ENCODE measurements around the gene MPO.

DNA sequence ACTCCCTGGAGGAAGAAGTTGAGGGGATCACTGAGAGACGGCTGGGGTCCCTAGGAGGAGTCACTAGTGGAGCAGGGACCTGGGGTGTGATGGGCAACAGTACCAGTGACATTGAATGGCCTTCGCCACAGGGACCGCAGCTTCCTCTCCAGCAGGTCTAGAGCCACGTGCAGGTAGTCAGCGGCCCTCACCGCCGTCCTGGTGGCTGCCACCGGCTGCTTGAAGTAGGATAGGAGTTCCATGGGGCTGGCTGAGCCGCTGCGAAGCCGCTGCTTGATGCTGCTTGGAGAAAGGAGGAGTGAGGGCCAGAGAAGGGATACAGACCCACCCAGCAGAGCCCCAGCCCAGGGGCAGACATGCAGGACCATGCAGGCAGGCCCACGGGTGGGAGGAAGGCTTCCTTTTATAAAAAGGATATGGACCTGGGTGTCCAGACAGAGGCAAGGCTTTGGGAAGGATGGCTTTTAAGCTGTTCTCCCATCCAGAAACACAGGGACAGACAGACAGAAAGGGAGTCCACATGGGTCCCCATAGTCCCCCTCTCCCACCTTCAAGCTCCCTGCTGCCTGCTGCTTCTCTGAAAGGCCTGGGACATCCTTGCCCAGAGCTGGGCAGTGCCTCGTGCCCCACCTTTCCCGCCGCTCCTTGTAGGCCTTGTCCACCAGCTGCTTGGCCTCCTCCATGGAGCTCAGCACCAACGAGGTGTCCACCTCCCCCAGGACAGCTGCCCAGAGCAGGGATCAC lies 827 bp downstream of the MPO start:
- no peak for TF ChIP-seq ARNTL (CRISPR knock-in tag; IDR thresholded peaks at IDR 0.05; ENCODE audit: borderline replicate concordance, low read depth)
- TF ChIP-seq ZFP30 (CRISPR knock-in tag; IDR thresholded peaks at IDR 0.05), result no peak
- no peak for TF ChIP-seq CREB5 (CRISPR knock-in tag; IDR thresholded peaks at IDR 0.05; ENCODE audit: low read depth)
- TF ChIP-seq TOX (CRISPR knock-in tag; IDR thresholded peaks at IDR 0.05; ENCODE audit: borderline replicate concordance), result no peak
- TF ChIP-seq, protein P1, sequence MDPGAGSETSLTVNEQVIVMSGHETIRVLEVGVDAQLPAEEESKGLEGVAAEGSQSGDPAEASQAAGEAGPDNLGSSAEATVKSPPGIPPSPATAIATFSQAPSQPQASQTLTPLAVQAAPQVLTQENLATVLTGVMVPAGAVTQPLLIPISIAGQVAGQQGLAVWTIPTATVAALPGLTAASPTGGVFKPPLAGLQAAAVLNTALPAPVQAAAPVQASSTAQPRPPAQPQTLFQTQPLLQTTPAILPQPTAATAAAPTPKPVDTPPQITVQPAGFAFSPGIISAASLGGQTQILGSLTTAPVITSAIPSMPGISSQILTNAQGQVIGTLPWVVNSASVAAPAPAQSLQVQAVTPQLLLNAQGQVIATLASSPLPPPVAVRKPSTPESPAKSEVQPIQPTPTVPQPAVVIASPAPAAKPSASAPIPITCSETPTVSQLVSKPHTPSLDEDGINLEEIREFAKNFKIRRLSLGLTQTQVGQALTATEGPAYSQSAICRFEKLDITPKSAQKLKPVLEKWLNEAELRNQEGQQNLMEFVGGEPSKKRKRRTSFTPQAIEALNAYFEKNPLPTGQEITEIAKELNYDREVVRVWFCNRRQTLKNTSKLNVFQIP (CRISPR knock-in tag; IDR thresholded peaks at IDR 0.05; ENCODE audit: borderline replicate concordance, low read depth), result no peak
- no peak for TF ChIP-seq ZNF8 (CRISPR knock-in tag; IDR thresholded peaks at IDR 0.05)
- TF ChIP-seq TCF4 (CRISPR knock-in tag; IDR thresholded peaks at IDR 0.05; ENCODE audit: borderline replicate concordance), result no peak
- TF ChIP-seq, protein P2, sequence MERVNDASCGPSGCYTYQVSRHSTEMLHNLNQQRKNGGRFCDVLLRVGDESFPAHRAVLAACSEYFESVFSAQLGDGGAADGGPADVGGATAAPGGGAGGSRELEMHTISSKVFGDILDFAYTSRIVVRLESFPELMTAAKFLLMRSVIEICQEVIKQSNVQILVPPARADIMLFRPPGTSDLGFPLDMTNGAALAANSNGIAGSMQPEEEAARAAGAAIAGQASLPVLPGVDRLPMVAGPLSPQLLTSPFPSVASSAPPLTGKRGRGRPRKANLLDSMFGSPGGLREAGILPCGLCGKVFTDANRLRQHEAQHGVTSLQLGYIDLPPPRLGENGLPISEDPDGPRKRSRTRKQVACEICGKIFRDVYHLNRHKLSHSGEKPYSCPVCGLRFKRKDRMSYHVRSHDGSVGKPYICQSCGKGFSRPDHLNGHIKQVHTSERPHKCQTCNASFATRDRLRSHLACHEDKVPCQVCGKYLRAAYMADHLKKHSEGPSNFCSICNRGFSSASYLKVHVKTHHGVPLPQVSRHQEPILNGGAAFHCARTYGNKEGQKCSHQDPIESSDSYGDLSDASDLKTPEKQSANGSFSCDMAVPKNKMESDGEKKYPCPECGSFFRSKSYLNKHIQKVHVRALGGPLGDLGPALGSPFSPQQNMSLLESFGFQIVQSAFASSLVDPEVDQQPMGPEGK (CRISPR knock-in tag; IDR thresholded peaks at IDR 0.05; ENCODE audit: borderline replicate concordance), result no peak
- no peak for TF ChIP-seq RARB (CRISPR knock-in tag; IDR thresholded peaks at IDR 0.05)

Measured in SK-N-SH treated with all-trans-retinoic acid at 6 μM for 48 hours (cell line).